ENCODE data around the gene ENG.
A peak's percentile ranks its signal among the peaks of the same experiment; 100 is the strongest.

ENG gene

DNA sequence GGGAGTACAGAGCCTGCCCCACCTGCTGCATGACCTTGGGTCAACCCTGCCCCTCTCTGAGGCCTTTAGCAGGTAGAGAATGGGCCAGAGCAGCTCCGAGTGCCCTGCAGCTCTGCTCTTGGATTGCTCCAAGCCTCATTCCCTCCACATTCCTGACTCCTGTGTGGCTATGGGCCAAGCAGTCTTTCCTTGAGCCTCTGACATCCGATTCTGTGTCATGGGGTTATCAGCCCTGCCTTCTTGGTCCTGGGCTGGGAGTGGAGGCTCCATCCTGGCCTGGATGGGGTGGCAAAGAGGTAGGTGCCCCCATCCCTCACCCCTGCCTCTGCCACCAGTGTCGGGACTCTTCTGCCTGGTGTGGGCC, 38.1 kb downstream of the ENG start:
- FAIRE-seq (no peak), DNase-seq (ENCODE audit: insufficient read length, low spot score) (no peak)

DNA sequence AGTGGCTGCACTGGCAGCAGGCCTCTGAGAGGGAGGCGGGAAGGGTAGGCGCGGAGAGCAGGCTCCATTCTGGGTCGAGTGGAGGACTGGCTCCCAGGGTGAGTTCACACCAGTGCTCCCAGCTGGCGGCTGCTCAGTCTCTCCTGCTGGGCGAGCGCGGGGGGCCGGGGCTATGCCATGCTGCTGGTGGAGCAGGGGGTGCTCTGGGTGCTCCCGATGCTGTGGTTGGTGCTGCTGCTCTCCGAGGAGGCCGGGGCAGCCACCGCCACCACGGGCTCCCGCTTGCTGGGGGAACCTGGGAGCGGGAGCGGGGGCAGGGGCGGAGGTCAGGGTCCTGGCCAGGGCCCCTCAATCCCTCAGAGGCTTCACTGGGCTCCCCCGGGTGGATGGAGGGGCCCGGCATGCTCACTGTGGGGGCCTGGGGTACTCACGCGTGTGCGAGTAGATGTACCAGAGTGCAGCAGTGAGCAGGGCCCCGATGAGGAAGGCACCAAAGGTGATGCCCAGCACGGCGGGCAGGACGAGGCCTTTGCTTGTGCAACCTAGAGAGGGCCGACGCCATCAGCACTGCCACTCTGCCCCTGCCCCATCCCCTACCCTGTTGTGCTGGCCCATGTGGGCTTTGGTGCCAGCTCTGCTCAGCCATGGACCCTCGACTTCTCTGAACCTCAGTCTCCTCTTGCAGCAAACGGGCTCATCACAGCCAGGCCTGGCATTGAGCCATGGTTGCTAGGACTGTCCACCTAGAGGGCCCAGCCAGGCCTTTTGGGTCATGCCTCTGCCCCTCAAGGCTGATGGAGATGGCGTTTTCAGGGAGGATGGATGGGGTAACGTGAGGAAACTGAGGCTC, 38.7 kb downstream of the ENG start:
- FAIRE-seq (no peak), DNase-seq (ENCODE audit: insufficient read length, low spot score) (no peak)

DNA sequence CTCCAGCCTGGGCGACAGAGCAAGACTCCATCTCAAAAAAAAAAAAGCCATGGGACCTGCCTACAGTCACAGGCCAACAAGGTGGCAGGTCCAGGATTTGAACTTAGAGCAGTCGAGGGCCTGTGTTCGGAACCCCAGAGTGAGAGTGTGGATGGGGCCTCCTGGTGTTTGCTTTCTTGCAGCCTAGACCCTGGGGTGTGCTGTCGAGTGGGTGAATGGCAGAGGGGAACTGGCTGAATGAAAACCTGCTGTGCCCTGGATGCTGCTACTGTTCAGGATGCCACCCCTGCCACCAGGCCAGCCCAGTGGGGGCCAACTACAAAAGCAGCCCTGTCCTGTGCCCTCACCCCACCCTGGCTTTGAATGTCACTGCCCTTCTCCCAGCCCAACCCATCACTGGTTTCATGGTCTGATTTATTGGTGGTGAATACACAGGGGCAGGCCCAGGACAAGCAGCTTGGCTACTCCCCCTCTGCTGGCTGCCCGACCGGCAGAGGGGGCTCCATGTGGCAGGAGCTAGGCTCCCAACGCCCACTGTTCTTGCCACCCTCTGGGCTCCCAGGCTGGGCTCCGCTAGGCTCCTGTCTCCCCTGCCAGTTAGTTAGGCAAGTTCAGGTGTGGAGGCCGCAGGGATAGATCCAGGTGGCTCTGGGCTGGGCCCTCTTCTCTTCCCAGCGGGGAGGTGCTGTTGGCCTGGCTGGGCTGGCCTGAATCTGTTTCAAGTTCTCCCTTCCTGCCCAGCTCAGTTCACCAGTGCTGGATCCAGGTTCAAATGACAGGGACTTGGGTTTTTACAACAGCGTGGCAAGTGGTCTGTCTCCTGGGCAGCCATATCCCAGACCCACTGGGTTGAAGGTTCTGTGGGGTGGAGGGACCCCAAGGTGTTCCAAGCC, 39.6 kb downstream of the ENG start:
- no peak for DNase-seq (ENCODE audit: insufficient read length, low spot score)
- no peak for FAIRE-seq

DNA sequence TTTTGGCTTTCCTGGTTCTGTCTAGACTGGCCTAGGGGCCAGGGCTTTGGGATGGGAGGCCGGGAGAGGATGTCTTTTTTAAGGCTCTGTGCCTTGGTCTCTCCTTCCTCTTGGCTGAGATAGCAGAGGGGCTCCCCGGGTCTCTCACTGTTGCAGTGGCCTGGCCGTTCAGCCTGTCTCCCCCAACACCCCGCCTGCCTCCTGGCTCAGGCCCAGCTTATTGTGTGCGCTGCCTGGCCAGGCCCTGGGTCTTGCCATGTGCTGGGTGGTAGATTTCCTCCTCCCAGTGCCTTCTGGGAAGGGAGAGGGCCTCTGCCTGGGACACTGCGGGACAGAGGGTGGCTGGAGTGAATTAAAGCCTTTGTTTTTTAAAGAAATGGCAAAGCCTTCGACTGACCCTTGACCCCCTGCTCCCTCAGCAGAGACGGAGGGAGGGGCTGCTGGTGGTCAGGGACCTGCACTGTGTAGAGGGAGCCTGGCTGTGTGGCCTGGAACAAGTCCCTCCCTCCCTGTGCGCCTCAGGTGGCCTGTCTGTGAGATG, 40.7 kb downstream of the ENG start:
- DNase-seq (ENCODE audit: insufficient read length, low spot score): no peak
- no peak for FAIRE-seq

DNA sequence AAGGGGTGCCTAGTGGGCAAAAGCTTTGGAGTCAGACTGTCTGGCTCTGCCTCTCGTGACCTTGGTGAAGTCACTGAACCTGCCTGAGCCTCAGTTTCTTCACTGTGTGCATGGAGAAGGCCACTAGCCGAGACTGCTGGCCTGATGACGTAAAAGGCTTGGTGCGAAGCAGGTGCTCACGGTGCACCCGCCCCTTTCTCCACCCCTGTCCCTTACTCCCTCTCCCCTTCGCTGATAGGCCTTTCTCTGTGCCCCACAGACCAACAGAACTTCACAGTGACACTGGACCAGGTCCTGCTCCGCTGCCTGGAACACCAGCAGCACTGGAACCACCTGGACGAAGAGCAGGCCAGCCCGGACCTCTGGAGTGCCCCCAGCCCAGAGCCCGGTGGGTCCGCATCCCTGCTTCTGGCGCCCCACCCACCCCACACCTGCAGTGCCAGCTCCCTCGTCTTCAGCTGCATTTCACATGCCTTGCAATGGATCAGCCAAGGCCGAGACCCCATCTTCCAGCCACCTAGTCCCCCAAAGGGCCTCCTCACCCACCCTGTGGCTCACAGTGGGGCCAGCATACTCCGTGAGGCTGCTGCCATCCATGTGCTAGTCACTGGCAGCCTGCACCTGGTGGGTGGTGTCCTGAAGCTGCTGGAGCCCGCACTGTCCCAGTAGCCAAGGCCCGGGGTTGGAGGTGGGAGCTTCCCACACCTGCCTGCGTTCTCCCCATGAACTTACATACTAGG, 41.4 kb downstream of the ENG start:
- no peak for DNase-seq (ENCODE audit: insufficient read length, low spot score)
- FAIRE-seq: no peak

DNA sequence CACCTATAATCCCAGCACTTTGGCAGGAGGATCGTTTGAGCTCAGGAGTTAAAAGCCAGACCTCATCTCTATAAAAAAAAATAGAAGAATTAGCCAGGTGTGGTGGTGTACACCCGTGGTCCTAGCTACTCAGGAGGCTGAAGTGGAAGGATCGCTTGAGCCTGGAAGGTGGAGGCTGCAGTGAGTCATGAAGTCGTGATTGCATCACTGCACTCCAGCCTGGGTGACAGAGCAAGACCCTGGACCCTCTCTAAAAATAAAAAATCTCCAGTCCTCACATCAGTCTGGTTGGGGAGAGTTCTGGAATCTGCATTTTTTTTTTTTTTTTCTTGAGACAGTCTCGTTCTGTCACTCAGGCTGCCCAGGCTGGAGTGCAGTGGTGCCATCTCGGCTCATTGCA, 42.4 kb downstream of the ENG start:
- FAIRE-seq: no peak
- no peak for DNase-seq (ENCODE audit: insufficient read length, low spot score)

DNA sequence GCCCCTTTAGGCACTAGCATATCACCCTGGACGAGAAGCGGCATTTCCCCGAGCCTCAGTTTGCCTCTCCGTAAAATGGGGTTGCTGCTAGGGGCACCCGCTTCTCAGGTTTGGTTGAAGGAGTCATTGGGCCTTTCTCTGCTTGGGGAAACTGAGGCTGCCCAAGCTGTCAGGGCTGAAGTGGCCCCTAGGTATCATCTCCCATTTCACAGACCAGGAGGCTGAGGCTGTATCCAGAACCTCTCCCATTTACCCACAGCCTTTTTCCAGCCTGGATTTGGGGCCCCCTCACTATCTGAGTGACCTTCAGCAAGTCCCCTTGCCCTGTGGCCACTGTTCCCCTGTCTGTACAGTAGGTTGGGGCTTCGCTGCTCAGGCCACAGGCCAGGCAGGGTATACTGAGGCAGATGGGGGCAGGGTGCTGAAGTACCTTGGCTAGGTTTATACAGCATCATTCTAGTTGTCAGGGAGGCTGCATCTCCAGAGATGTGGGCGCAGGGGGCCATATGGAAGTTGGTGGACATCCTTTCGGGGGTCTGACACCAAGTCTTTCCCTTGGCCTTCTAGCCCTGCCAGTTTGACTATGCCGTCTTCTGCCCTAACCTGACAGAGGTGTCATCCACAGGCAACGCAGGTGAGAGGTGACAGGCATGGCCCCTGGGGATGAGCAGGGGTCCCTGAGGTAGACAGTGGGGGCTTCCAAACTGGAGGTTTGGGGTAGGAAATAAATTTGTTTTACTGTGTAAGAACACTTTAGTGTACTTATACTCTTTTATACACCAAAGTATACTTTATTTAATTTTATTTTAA, 43.9 kb downstream of the ENG start:
- FAIRE-seq (no peak), DNase-seq (ENCODE audit: insufficient read length, low spot score) (no peak)

DNA sequence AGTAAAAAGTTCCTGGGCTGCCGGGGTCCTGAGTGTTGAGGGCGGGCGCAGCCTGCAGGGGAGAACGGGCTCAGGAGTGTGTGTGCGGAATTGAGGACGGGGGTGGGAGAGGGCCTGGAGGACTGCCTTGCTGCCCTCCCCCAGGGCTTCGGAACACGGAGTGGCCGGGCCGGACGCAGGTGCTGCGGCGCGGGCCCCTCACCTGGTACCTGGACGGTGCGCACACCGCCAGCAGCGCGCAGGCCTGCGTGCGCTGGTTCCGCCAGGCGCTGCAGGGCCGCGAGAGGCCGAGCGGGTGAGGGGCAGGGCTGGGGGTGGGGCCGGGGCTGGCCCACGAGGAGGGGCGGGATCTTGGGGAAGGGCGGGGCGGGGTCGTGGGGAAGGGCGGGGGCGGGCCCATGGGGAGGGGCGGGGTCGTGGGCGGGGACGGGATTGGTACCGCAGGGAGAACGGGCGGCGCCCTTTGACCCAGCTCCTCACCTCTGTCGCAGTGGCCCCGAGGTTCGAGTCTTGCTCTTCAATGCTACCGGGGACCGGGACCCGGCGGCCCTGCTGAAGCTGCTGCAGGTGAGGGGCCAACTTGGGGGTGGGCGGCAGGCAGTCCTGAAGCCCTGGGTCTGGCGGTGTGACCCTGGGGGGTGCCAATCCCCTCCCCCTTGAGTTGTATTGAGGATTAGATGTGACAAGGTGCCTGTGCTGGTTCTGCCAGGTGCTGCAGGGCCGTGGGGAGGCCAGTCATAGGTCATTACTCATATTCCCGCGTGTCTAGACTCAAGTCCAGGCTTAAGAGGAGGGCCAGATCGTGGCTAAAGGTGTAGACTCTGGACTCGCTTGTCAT, 44.7 kb downstream of the ENG start:
- FAIRE-seq (no peak), DNase-seq (ENCODE audit: insufficient read length, low spot score) (no peak)

DNA sequence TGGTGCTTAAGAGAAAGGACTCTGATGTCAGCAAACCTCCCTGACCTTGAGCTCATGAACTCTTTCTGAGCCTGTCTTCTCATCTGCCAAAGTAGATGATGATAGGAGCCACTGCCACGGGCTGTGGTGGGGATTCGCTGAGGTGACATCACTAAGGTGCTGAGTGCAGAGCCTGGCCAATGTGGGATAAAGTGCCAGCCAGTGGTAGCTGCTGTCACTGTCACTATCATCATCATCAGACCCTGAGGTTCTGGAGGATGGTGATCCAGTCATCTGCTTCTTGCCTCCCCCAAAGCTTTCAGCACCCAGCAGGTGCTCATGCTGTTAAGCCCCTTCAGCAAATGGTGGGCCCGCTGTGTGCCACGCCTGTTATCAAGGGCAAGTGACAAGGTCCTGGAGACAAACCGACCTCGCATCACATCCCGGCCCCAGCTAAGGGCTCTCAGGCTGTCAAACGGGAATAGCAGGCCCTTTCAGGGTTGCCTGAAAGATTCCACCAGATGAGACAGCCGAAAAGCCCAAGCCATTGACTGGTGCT, 45.4 kb downstream of the ENG start:
- FAIRE-seq: no peak

DNA sequence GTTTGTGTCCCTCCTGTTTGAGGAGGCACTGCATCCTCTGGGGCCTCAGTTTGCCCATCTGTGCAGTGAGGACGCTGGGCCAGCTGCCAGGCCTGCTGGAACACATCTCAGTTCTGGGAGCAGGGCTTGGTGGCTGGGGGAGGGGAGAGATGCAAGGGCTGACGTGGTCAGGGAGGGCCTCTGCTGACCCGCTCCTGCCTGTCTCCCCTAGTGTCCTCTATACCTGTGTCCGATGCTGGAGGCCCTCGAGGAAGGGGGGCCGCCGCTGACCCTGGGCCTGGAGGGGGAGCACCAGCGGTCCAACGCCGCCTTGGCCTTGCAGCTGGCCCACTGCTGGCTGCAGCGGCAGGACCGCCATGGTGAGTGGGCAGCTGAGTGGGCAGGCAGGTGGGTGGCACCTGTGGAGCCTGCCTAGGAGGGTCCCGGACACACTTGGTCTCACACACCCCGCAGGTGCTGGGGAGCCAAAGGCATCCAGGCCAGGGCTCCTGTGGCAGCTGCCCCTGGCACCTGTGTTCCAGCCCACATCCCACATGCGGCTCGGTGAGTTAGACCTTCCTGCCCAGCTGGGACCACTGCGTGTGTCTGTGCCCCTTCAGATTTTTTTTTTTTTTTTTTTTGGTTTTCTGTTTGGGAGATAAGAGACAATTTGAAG, 46.0 kb downstream of the ENG start:
- no peak for DNase-seq (ENCODE audit: insufficient read length, low spot score)
- FAIRE-seq: no peak

More for the DNA sequence above, 45.4 kb downstream of the ENG start:
- no peak for DNase-seq (ENCODE audit: insufficient read length, low spot score)

DNA sequence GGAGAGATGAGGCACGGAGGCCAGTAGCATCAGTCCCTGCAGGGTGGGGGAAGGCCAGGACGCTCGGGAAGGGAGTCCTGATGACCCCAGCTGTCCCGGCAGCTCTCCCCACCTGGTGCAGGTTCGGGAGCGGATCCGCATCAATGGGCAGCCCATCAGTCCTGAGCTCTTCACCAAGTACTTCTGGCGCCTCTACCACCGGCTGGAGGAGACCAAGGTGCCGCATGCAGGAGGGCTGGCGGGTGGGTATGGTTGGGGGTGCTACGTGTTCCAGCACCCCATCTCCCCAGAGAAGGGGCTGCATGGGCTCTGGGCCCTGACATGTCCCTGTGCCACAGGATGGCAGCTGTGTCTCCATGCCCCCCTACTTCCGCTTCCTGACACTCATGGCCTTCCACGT, 47.6 kb downstream of the ENG start:
- DNase-seq (ENCODE audit: insufficient read length, low spot score) (no peak), FAIRE-seq (no peak)

DNA sequence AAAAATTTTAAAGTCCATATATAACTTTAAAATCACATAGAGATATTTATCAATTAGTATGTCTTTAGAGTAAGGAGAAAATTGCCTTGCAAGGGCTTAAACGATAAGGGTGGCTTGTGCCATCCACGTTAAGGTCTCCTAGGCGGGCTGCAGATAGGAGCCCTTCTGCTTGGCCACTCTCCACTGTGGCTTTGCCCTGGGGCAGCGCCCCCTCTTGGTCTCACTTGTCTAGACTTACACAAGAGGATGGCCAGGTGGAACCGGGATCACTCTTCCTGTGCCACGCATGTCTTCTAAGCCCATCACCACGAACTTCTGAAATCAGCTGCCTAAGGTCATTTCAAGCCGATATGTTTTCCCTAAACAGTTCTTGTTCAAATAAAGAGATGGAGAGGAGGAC, 48.8 kb downstream of the ENG start:
- FAIRE-seq (no peak), DNase-seq (ENCODE audit: insufficient read length, low spot score) (no peak)

DNA sequence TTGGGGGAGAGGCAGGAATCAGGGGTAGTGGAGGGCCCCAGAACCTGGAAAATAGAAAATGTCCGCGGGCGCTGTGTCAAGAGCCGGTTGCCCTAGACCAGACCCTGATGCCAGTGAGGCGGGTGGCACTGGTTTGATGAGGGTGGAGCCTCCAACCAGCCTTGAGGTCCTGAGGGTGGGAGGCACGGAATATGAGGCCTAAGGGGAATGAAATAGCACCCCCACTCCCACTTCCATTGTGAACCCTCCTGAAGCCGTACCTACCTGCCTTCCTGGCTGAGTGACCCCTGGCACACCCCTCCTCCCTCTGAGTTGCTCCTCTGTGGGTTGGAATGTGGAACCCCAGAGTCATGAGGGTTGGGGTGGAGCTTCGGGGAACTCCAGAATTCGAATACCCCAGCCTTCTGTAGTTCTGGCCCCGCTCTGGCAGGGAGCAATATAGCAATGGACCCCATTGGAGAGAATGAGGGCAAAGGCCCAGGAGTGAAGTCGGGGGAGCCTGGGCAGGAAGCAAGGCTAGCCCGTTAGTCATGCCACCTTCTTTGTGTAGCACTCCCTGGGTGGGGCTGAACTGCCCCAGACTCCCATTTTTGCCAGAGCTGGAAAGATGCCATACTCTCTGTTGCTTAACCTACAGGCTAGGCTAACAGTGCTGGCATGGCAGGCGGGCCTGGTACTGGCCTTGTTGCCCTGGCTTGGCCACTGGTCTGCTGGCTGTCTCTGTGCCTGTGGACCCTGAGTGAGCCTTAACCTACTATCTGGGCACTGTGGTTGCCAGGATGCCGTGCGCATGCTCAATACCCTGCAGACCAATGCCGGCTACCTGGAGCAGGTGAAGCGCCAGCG, 50.7 kb downstream of the ENG start:
- DNase-seq (ENCODE audit: insufficient read length, low spot score) (peak; percentile 10), FAIRE-seq (no peak)

DNA sequence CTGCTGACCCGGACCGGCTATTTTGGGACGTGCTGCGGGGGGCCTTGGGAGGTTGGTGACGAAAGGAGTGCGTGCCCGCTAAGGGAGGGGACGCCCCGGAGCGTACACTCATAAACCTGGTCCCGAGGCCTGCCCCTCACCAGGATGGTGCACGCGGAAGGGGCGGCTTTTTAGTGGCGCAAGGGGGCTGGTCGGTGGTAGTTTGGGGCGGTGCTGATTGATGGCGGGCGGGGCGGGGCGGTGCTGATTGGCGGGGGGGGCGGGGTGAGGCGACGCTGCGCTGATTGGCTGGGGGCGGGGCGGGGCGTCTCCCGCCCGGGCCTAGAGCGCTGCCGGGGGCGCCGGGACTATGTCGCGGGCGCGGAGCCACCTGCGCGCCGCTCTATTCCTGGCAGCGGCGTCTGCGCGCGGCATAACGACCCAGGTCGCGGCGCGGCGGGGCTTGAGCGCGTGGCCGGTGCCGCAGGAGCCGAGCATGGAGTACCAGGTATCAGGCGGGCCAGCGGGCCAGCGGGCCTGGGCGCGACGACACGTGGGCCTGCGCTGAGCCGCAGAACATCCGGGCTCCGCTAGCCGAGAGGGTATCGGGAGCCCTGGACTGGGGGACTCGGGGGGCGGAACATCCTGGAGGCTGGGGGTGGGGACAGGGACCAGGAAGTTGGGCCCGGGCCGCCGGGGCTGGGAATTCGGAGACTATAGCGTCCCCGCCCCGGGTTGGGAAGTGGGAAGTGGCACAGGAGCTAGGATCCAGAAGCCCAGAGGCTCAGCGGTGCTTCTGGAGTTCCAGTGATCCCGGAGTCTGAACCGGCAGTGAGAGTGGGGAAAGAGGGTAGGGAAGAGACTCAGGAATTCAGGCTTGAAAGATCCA, 51.6 kb downstream of the ENG start, which contains the start of gene FPGS:
Gene FPGS (plus strand): TSS at position 307 of the 868 bp plus-strand sequence. CDS start 43 bp downstream, at position 350.
- FAIRE-seq: no peak

DNA sequence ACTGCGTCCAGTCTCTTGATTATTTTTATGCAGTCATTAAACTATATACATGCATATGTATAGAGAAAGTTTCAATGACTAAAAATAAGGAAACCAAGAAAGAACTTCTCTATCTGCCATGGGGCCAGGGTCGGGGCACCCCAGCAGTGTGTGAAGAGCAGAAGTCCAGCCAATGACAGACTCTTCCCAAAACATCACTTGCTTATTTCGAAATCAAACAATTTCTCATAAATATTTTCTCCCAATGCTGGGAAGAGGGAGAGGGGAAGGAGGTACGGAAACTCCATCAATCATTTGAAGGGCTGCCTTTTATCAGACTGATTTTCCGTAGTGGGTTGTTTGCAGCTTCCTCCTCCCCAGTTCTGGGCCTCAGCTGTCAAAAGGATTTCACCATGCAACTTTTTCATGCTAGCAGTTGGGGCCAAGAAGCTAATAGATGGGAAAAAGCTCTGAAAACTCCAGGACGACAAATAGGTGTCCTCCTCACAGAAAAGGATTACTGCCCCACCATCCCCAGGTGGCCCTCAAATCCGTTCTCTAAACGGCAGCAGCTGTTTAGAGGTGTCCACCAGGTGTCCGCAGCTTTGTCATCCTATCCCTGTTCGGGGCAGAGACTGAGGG, 52.4 kb downstream of the ENG start:
- DNase-seq (ENCODE audit: insufficient read length, low spot score) (no peak), FAIRE-seq (no peak)

More for the DNA sequence above, 51.6 kb downstream of the ENG start, which contains the start of gene FPGS:
- peak; percentile 89 for DNase-seq (ENCODE audit: insufficient read length, low spot score)

DNA sequence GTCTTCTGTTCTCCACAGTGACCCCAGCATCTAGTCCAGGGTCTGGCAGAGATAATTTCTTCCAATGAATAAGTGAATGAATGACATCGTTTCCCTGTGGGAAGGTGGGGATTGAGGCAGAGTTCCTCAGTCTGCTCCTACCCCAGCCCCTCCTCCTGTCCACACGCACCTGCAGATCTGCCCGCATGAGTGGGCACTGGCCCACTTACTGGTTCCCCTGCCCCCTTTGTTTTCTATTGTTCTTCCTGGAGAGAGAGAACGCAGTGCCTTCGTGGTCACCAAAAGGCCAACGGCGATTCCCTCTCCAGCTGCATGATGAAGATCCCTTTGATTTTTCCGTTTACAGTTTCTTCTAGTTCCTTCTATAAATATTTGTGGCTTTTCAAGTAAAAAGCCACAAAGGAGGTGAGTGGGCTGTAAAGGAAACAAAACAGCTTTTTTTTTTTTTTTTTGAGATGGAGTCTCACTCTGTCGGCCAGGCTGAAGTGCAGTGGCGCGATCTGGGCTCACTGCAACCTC, 57.5 kb downstream of the ENG start:
- FAIRE-seq (no peak), DNase-seq (ENCODE audit: insufficient read length, low spot score) (no peak)

Data from HTR-8/SVneo (cell line).